D721Med (cell line): ENCODE results near the gene DIS3L2.

Source experiments
- DNase-seq: peaks from one replicate; pipeline ENCODE4 v3.0.0; 2011; ENCODE audit warnings: low spot score; ENCODE audit not compliant: insufficient read length
- FAIRE-seq: peaks from 2 replicates; lab custom pipeline; 2011; peaks lifted over from hg19 to GRCh38; lab: Jason Lieb, UNC
- CTCF ChIP-seq: IDR thresholded peaks from 2 replicates; pipeline ENCODE4 v1.5.1; 2012; ENCODE audit warnings: mild to moderate bottlenecking, control low read depth; ENCODE audit not compliant: insufficient read depth; ENCODE audit errors: missing control alignments

The DIS3L2 gene

GRCh38 chr2:232133078-232133477 lies 171.6 kb downstream of the DIS3L2 start:
- FAIRE-seq (no peak), DNase-seq (no peak)

GRCh38 chr2:232134939-232135338 lies 173.4 kb downstream of the DIS3L2 start:
- FAIRE-seq (no peak), DNase-seq (no peak)
- no peak for TF ChIP-seq CTCF

More at GRCh38 chr2:232133078-232133477, 171.6 kb downstream of the DIS3L2 start:
- TF ChIP-seq CTCF, result no peak

GRCh38 chr2:232137356-232138147 lies 176.0 kb downstream of the DIS3L2 start:
- no peak for DNase-seq
- TF ChIP-seq CTCF, result no peak

GRCh38 chr2:232138441-232138840 lies 176.9 kb downstream of the DIS3L2 start:
- TF ChIP-seq CTCF, result no peak
- DNase-seq (no peak), FAIRE-seq (no peak)

More at GRCh38 chr2:232137356-232138147, 176.0 kb downstream of the DIS3L2 start:
- no peak for FAIRE-seq

GRCh38 chr2:232139171-232139594 lies 177.7 kb downstream of the DIS3L2 start:
- FAIRE-seq (no peak), DNase-seq (no peak)
- TF ChIP-seq CTCF, result no peak

GRCh38 chr2:232139786-232140562 lies 178.5 kb downstream of the DIS3L2 start:
- no peak for DNase-seq
- no peak for FAIRE-seq
- no peak for TF ChIP-seq CTCF

GRCh38 chr2:232141591-232141990 lies 180.1 kb downstream of the DIS3L2 start:
- TF ChIP-seq CTCF, result no peak
- DNase-seq (no peak), FAIRE-seq (no peak)
